ENCODE measurements around the gene MED8. TPM values are rescaled to one million over a fixed set of nuclear protein-coding genes. Genes with fewer than 3 reads are reported as not detected.

MED8 gene
- total RNA-seq, 4 donors from 2014 or later, result 38.5 to 52.2 (median 45.2) TPM

GRCh38 chr1:43435146-43436145, 45.8 kb upstream of the MED8 start:
- TF ChIP-seq CTCF (IDR thresholded peaks at IDR 0.05; ENCODE audit: low read depth), result no peak

- no peak for TF ChIP-seq CTCF (IDR thresholded peaks at IDR 0.05; ENCODE audit: low read depth)
Observed at GRCh38 chr1:43434256-43434655, 44.7 kb upstream of the MED8 start.

- no peak for TF ChIP-seq CTCF (IDR thresholded peaks at IDR 0.05; ENCODE audit: low read depth)
Observed at GRCh38 chr1:43432907-43433306, 43.3 kb upstream of the MED8 start.

GRCh38 chr1:43432171-43432860, 42.7 kb upstream of the MED8 start:
- TF ChIP-seq CTCF (IDR thresholded peaks at IDR 0.05; ENCODE audit: low read depth), result no peak

GRCh38 chr1:43431676-43432075, 42.1 kb upstream of the MED8 start:
- no peak for TF ChIP-seq CTCF (IDR thresholded peaks at IDR 0.05; ENCODE audit: low read depth)

- no peak for TF ChIP-seq CTCF (IDR thresholded peaks at IDR 0.05; ENCODE audit: low read depth)
Observed at GRCh38 chr1:43430831-43431230, 41.2 kb upstream of the MED8 start.

GRCh38 chr1:43427941-43428340, 38.3 kb upstream of the MED8 start:
- TF ChIP-seq CTCF (IDR thresholded peaks at IDR 0.05; ENCODE audit: low read depth), result no peak

Data from subcutaneous adipose tissue (tissue), 4 donors.